ENCODE measurements around the gene TOMT.

The TOMT gene

DNA sequence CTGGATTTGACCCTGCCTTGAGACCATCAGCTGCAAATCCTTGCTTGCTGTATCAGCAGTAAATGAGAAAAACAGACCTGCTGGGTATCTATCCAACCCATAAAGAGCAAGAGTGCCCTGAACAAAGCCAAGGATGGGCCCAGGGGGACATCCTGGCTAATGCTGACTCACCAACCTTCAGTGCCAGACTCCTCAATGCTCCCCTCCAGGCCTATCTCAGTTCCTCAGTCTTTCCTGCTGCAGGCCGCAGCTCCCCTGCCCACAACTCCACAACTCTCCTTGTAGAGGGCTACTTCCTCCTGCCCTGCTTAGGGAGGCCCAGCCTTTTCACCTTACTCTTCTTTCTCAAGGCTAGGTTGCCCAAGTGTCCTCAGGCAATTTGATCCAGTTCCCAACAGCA lies 5.3 kb upstream of the TOMT start:
- no peak for TF ChIP-seq CTCF (IDR thresholded peaks at IDR 0.05; ENCODE audit: low read depth, low read length)
- no peak overlapping the region for H3K4me3 ChIP-seq (ENCODE audit: low read depth, low read length)
- in situ Hi-C loops (cut with HindIII; ENCODE audit: low sequenced_read_pairs), result no loop called here
- DNase-seq (ENCODE audit: low read depth, low spot score), result no peak

- no peak for TF ChIP-seq CTCF (IDR thresholded peaks at IDR 0.05; ENCODE audit: low read depth, low read length)
- in situ Hi-C loops (cut with HindIII; ENCODE audit: low sequenced_read_pairs), result no loop called here
- H3K4me3 ChIP-seq (ENCODE audit: low read depth, low read length), result peak overlapping the region; percentile 96
- DNase-seq (ENCODE audit: low read depth, low spot score), result no peak
These were observed 3.6 kb upstream of the TOMT start for GRCh38 chr11:72102162-72102561.

GRCh38 chr11:72102631-72102945 lies 3.1 kb upstream of the TOMT start:
- peak overlapping the region; percentile 96 for H3K4me3 ChIP-seq (ENCODE audit: low read depth, low read length)
- no peak for DNase-seq (ENCODE audit: low read depth, low spot score)
- TF ChIP-seq CTCF (IDR thresholded peaks at IDR 0.05; ENCODE audit: low read depth, low read length), result no peak
- in situ Hi-C loops (cut with HindIII; ENCODE audit: low sequenced_read_pairs), result no loop called here

- DNase-seq (ENCODE audit: low read depth, low spot score), result peak; percentile 99
- peak; percentile 29 for TF ChIP-seq CTCF (IDR thresholded peaks at IDR 0.05; ENCODE audit: low read depth, low read length)
- in situ Hi-C loops (cut with HindIII; ENCODE audit: low sequenced_read_pairs), result no loop called here
- H3K4me3 ChIP-seq (ENCODE audit: low read depth, low read length), result peak within 1 kb of the TSS; percentile 96
These were observed 2.6 kb upstream of the TOMT start, which contains the start of gene LAMTOR1 for GRCh38 chr11:72102946-72103753. TSS of gene LAMTOR1 (minus strand) at chr11:72103297. CDS start at chr11:72103224, 73 bp downstream.

- H3K4me3 ChIP-seq (ENCODE audit: low read depth, low read length), result peak overlapping the region; percentile 25
- no peak for TF ChIP-seq CTCF (IDR thresholded peaks at IDR 0.05; ENCODE audit: low read depth, low read length)
- DNase-seq (ENCODE audit: low read depth, low spot score), result no peak
- in situ Hi-C loops (cut with HindIII; ENCODE audit: low sequenced_read_pairs), result no loop called here
These were observed 2.0 kb upstream of the TOMT start for GRCh38 chr11:72103754-72104167.

DNA sequence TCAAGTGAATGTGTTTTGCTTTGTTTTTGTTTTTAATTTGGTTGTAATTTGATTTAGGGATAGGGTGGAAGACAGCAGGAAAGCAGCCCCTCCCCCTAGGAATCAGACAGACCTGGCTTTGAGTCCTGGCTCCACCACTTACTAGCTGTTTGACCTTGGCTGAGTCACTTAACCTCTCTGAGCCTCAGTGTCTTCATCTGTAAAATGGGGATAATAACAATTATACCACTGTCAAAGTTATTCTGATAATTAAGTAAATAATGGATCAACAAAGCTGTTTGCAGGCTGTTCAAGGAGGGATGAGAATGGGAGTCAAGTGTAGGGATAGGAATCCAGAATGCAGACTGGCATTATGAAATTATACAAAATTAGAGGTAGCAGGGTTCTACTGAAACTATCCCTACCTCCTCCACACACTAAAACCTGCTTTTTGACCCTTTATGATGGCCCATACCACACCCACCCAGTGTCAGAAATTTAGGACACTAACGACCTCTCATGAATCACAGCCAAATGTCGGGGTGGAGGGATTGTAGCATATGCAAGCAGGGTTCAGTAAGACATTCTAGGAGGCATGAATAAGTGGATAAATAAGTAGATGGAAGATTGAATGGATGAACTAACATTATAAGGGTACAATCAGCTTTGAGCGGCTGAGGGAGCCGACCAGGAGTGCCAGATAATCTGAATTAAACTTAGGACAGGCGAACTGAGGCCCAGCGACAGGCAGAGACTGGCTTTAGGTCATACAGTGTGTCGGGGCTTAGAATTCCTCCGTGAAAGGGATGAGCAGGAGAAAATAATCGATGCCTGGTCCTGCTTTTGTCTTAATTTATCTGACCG lies 5.8 kb downstream of the TOMT start:
- H3K4me3 ChIP-seq (ENCODE audit: low read depth, low read length), result peak overlapping the region; percentile 86
- no peak for DNase-seq (ENCODE audit: low read depth, low spot score)
- in situ Hi-C loops (cut with HindIII; ENCODE audit: low sequenced_read_pairs), result no loop called here
- TF ChIP-seq CTCF (IDR thresholded peaks at IDR 0.05; ENCODE audit: low read depth, low read length), result no peak

Measured in astrocyte of the spinal cord (primary cell).